HG03097 (cell line): ENCODE results near the gene PRR5L.
"Not testable (repeated sequence)": the region's sequence is repeated elsewhere in the genome, so short reads cannot be mapped to it uniquely, and the experiment has no call there.

ENCODE experiments used
- ATAC-seq: cut with Tn5 transposase; IDR thresholded peaks from one replicate; pipeline ENCODE4 v1.9.1; 2021; ENCODE audit not compliant: unreplicated experiment, low FRiP score

The PRR5L gene

GRCh38 chr11:36454941-36455631 is 159.0 kb downstream of the PRR5L start:
- ATAC-seq, result no peak

- no peak for ATAC-seq
Measured at GRCh38 chr11:36455658-36456111, 159.6 kb downstream of the PRR5L start.

- no peak for ATAC-seq
Measured at GRCh38 chr11:36456156-36456555, 160.1 kb downstream of the PRR5L start.

GRCh38 chr11:36458129-36458915 is 162.2 kb downstream of the PRR5L start:
- no peak for ATAC-seq

GRCh38 chr11:36459046-36459445 is 163.0 kb downstream of the PRR5L start:
- ATAC-seq, result no peak

GRCh38 chr11:36460220-36460619 is 164.1 kb downstream of the PRR5L start:
- no peak for ATAC-seq

- no peak for ATAC-seq
Measured at GRCh38 chr11:36462321-36462720, 166.2 kb downstream of the PRR5L start.

GRCh38 chr11:36463781-36464180 is 167.7 kb downstream of the PRR5L start:
- ATAC-seq, result no peak

- ATAC-seq, result no peak
Measured at GRCh38 chr11:36464720-36465119, 168.6 kb downstream of the PRR5L start.

- no peak for ATAC-seq
Measured at GRCh38 chr11:36465449-36466163, 169.5 kb downstream of the PRR5L start.

GRCh38 chr11:36467012-36467411 is 170.9 kb downstream of the PRR5L start:
- ATAC-seq, result no peak

GRCh38 chr11:36467916-36468315 is 171.8 kb downstream of the PRR5L start:
- no peak for ATAC-seq

GRCh38 chr11:36469063-36469462 is 173.0 kb downstream of the PRR5L start:
- ATAC-seq, result no peak

- no peak for ATAC-seq
Measured at GRCh38 chr11:36469881-36470802, 174.1 kb downstream of the PRR5L start.

- no peak for ATAC-seq
Measured at GRCh38 chr11:36471577-36471976, 175.5 kb downstream of the PRR5L start.

- no peak for ATAC-seq
Measured at GRCh38 chr11:36475192-36475591, 179.1 kb downstream of the PRR5L start.

GRCh38 chr11:36478700-36479329 is 182.7 kb downstream of the PRR5L start:
- no peak for ATAC-seq

GRCh38 chr11:36480833-36481232 is 184.7 kb downstream of the PRR5L start:
- ATAC-seq, result no peak

- ATAC-seq, result not testable (repeated sequence)
Measured at GRCh38 chr11:36483042-36483441, 187.0 kb downstream of the PRR5L start.
